Endothelial cell of umbilical vein (primary cell): ENCODE measurements around the gene VPS35L. TPM values are rescaled to one million over a fixed set of nuclear protein-coding genes. Genes with fewer than 3 reads are reported as not detected.

Source experiments
- BruUV-seq: library from RNA; stranded (reverse); fragments of 400-500 nt; replicated peaks from 2 replicates; lab custom pipeline; 2021; lab: Mats Ljungman, UMichigan
- CTCF ChIA-PET: fragments of 300-600, 350-600 bp; sonication (Branson Sonifier 250); formaldehyde crosslinking; loops from one replicate; lab custom pipeline; 2021; ENCODE audit warnings: antibody characterized with exemption, inconsistent platforms; lab: Charles Lee
- POLR2A ChIA-PET: fragments of 300-600, 350-600 bp; sonication (Branson Sonifier 250); formaldehyde crosslinking; loops from one replicate; lab custom pipeline; 2021; ENCODE audit warnings: antibody characterized with exemption, inconsistent platforms; lab: Charles Lee
- DNase-seq: peaks from one replicate; pipeline ENCODE4 v3.0.0-alpha.2; 2011; ENCODE audit warnings: low read depth, low spot score
- FAIRE-seq: peaks from 2 replicates; lab custom pipeline; 2011; peaks lifted over from hg19 to GRCh38; lab: Jason Lieb, UNC
- H2AFZ ChIP-seq: 2 replicates; pipeline ENCODE4 v1.6.0; 2012; ENCODE audit warnings: low read depth, low read length, control low read depth, inconsistent platforms
- H3K27ac ChIP-seq: 2 replicates; pipeline ENCODE4 v1.5.1; 2011; ENCODE audit warnings: low read depth, mild to moderate bottlenecking, control low read depth, low read length, moderate library complexity; ENCODE audit not compliant: insufficient read depth
- H3K27me3 ChIP-seq, 2 experiments: 2 replicates each; pipeline versions ENCODE4 v1.6.0 to v1.6.1; 2011; ENCODE audit warnings: low read length in 2 of 2, mixed read lengths in 1 of 2; ENCODE audit not compliant: control insufficient read depth in 2 of 2, insufficient read depth in 2 of 2
- H3K36me3 ChIP-seq, 2 experiments: 2 replicates in 1 of 2; 3 replicates in 1 of 2; pipeline ENCODE4 v1.5.1; 2011; ENCODE audit warnings: low read length in 2 of 2, mild to moderate bottlenecking in 1 of 2, moderate library complexity in 1 of 2; ENCODE audit not compliant: control insufficient read depth in 2 of 2, insufficient read depth in 2 of 2; ENCODE audit errors: extremely low read depth in 1 of 2
- H3K4me1 ChIP-seq: 3 replicates; pipeline ENCODE4 v1.5.1; 2011; ENCODE audit warnings: mild to moderate bottlenecking, low read length; ENCODE audit not compliant: control insufficient read depth, insufficient read depth; ENCODE audit errors: extremely low read depth
- H3K4me2 ChIP-seq: 2 replicates; pipeline ENCODE4 v1.6.1; 2011; ENCODE audit warnings: low read length, control low read depth, mixed read lengths; ENCODE audit not compliant: insufficient read depth
- H3K4me3 ChIP-seq, 3 experiments: fragments of 200-600 bp in 1 of 3; sonication (generic), shearing (Covaris generic) in 1 of 3; replicated peaks in 1 of 3; 2 replicates each; pipeline ENCODE4 v1.5.1; 2011 to 2016; ENCODE audit warnings: control low read depth in 3 of 3, low read length in 3 of 3, mild to moderate bottlenecking in 2 of 3, inconsistent platforms in 1 of 3, low read depth in 1 of 3, moderate library complexity in 1 of 3; ENCODE audit not compliant: insufficient read depth in 1 of 3
- H3K79me2 ChIP-seq: 2 replicates; pipeline ENCODE4 v1.6.0; 2012; ENCODE audit warnings: low read length, inconsistent platforms; ENCODE audit not compliant: control insufficient read depth, insufficient read depth
- H3K9ac ChIP-seq: replicated peaks from 2 replicates; pipeline ENCODE3; 2011; ENCODE audit warnings: low read length, control low read depth; ENCODE audit not compliant: insufficient read depth; ENCODE audit errors: extremely low read depth
- H3K9me1 ChIP-seq: replicated peaks from 3 replicates; pipeline ENCODE4 v1.6.0; 2011; ENCODE audit warnings: mild to moderate bottlenecking, low read length; ENCODE audit not compliant: control insufficient read depth, insufficient read depth; ENCODE audit errors: extremely low read depth
- H3K9me3 ChIP-seq: replicated peaks from 2 replicates; pipeline ENCODE4 v1.5.1; 2012; ENCODE audit warnings: low read length, inconsistent platforms; ENCODE audit not compliant: control insufficient read depth, insufficient read depth
- H4K20me1 ChIP-seq: replicated peaks from 2 replicates; pipeline ENCODE3; 2011; ENCODE audit warnings: mild to moderate bottlenecking, low read length; ENCODE audit not compliant: control insufficient read depth, insufficient read depth; ENCODE audit errors: extremely low read depth
- EZH2 ChIP-seq: IDR thresholded peaks from 2 replicates; pipeline ENCODE4 v1.6.1; 2012; ENCODE audit warnings: borderline replicate concordance, low read depth, mild to moderate bottlenecking, moderate library complexity, low read length, inconsistent platforms; ENCODE audit not compliant: severe bottlenecking
- GATA2 ChIP-seq: IDR thresholded peaks from 2 replicates; pipeline ENCODE4 v1.7.0; 2011; ENCODE audit warnings: low read depth, mild to moderate bottlenecking, moderate library complexity, mixed read lengths, low read length; ENCODE audit not compliant: insufficient read length, insufficient read depth
- JUN ChIP-seq: IDR thresholded peaks from 2 replicates; pipeline ENCODE4 v1.6.1; 2011; ENCODE audit warnings: borderline replicate concordance, low read depth; ENCODE audit not compliant: insufficient read length, insufficient read depth
- MYC ChIP-seq: IDR thresholded peaks from one replicate; pipeline ENCODE4 v1.6.1; 2011; ENCODE audit warnings: mild to moderate bottlenecking, low read depth, low read length
- POLR2A ChIP-seq: IDR thresholded peaks from 2 replicates; pipeline ENCODE4 v1.6.1; 2012; ENCODE audit warnings: low read depth, mild to moderate bottlenecking, control low read depth, low read length
- dilution Hi-C: fragments of 300-500 bp; cut with MboI; formaldehyde crosslinking; loops from one replicate; pipeline ENCODE4 v1.15.0; 2019; ENCODE audit warnings: low sequenced_read_pairs; ENCODE audit not compliant: extremely low pct_ligation_motif_present
- intact Hi-C: fragments of 100-400 bp; cut with micrococcal nuclease; formaldehyde crosslinking; loops from one replicate; pipeline ENCODE4 v1.10.0; 2022
- polyA plus RNA-seq, 4 experiments: library from polyadenylated mRNA; depleted of rRNA in 3 of 4; stranded (reverse) in 3 of 4; unstranded in 1 of 4; fragments of >200 nt; gene quantifications; 2 replicates each; pipeline versions ENCODE4 v1.2.1 to v1.2.3, GENCODE V29; 2011 to 2012; ENCODE audit warnings: missing spikeins in 1 of 4
- total RNA-seq: library from RNA; stranded (reverse); gene quantifications from 2 replicates; pipeline ENCODE4 v1.2.3, GENCODE V29; 2021
- TF ChIP-seq, protein P1 (sequence below), 2 donors: IDR thresholded peaks; 1 replicate in 1 of 2; 2 replicates in 1 of 2; pipeline ENCODE4 v1.5.1; 2011; ENCODE audit warnings: low read length in 2 of 2, mild to moderate bottlenecking in 2 of 2, moderate library complexity in 2 of 2, control low read depth in 1 of 2, inconsistent platforms in 1 of 2, low read depth in 1 of 2; ENCODE audit not compliant: insufficient read depth in 1 of 2; ENCODE audit errors: extremely low read depth in 1 of 2
- TF ChIP-seq, protein P2 (sequence below): IDR thresholded peaks from 2 replicates; pipeline ENCODE4 v1.6.1; 2011; ENCODE audit not compliant: insufficient read depth, insufficient read length

Gene VPS35L
- total and polyA plus RNA-seq, 2 donors (not counting 3 experiments of a cell fraction or from before 2014, with no cell fraction given), result 49.1 to 91.1 TPM

DNA sequence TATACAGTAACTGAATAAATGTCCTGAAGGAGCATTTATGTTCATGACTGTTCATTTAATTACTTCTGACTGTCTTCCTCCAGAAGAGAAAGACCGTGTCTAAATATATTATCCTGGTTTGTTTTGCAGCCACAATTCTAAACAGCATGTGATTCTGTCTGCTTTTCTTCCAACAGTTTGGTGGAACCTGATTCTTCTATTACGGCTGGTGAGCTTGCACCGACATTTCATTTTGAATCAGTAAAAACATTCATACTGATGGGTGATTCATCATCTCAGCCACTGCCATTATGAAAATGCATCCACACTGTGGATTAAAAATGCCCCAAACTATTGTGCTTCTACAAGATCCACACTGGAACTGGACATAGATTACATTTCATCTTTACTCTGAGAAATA lies 145.6 kb downstream of the VPS35L start:
- DNase-seq (no peak), FAIRE-seq (no peak)
- Histone ChIP-seq H3K79me2 (no peaks in the 10 kb centered on the region), H3K36me3 (peaks cover 16 to 17% of the 10 kb centered on the region in 2 experiments), H3K4me1 (peaks cover 18% of the 10 kb centered on the region), H3K9me3 (no peaks in the 10 kb centered on the region), H3K4me2 (no peak overlapping the region), H3K9me1 (no peaks in the 10 kb centered on the region), H3K4me3 (no peak overlapping the region), H3K27me3 (no peaks in the 10 kb centered on the region), H3K9ac (no peak overlapping the region), H3K27ac (no peak overlapping the region), H4K20me1 (no peaks in the 10 kb centered on the region), H2AFZ (no peak overlapping the region)
- dilution Hi-C loops (no loop called here), intact Hi-C loops (no loop called here)
- TF ChIP-seq, protein P1, sequence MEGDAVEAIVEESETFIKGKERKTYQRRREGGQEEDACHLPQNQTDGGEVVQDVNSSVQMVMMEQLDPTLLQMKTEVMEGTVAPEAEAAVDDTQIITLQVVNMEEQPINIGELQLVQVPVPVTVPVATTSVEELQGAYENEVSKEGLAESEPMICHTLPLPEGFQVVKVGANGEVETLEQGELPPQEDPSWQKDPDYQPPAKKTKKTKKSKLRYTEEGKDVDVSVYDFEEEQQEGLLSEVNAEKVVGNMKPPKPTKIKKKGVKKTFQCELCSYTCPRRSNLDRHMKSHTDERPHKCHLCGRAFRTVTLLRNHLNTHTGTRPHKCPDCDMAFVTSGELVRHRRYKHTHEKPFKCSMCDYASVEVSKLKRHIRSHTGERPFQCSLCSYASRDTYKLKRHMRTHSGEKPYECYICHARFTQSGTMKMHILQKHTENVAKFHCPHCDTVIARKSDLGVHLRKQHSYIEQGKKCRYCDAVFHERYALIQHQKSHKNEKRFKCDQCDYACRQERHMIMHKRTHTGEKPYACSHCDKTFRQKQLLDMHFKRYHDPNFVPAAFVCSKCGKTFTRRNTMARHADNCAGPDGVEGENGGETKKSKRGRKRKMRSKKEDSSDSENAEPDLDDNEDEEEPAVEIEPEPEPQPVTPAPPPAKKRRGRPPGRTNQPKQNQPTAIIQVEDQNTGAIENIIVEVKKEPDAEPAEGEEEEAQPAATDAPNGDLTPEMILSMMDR (IDR thresholded peaks at IDR 0.05; ENCODE audit: extremely low read depth in 1 of 2, insufficient read depth in 1 of 2, low read depth in 1 of 2, low read length in 2 of 2), result no peak
- TF ChIP-seq POLR2A (no peak), MYC (no peak), JUN (no peak), EZH2 (no peak), GATA2 (no peak)
- TF ChIP-seq, protein P2, sequence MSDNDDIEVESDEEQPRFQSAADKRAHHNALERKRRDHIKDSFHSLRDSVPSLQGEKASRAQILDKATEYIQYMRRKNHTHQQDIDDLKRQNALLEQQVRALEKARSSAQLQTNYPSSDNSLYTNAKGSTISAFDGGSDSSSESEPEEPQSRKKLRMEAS, result no peak
- BruUV-seq, result no TSS peak
- ChIA-PET CTCF (interaction anchor here (1.0 to 1.8 kb wide), 3 partner anchors 26 to 117 kb away, joined by 4 to 8 read pairs (median 6); no protein-coding TSS in a partner anchor), POLR2A (no interaction called here)
